ENCODE results near the gene CDX2.

Gene CDX2

DNA sequence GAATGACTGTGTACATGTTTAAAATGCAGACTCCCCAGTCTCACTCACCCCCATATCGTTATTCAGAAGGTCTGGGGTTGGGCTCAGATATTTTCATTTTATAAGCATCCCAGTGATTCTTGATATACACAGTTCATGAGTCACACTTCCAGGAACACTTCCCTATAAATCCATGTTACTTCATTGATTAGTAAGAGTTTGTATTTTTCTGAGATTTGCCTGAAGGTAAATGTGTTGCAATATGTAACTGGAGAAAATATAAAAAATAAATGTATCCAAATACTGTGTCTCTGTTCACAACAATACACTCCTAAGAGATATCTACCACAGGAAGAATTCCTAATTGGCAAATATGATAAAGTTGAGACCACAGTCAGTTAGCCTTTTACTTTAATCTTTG is 56.0 kb downstream of the CDX2 start:
- no peak for DNase-seq

DNA sequence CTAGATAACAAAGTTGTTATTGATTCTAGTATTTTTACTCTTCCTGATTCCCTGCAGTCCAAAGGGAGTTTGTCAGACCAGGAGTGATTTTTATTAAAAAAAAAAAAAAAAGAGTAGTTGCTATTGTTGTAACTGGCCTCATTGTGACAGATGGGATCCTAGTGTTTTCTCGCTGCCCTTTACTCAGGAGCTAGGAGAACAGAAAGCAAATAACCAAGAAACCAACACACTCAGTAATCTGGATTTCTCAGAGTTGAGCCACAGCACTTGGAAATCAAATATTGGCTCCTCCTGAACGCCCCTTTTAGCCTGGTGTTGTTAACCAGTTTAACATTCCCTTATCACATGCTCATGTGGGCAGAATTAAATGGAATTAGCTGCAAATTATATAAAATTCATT is 57.6 kb downstream of the CDX2 start:
- DNase-seq: no peak

All from CD4-positive, alpha-beta T cell treated with Interferon gamma for 1 hour (primary cell).